GM06990 (cell line): ENCODE measurements around the gene NOL4L.
A peak's percentile ranks its signal among the peaks of the same experiment; 100 is the strongest.
"Not testable (repeated sequence)": the region's sequence is repeated elsewhere in the genome, so short reads cannot be mapped to it uniquely, and the experiment has no call there.

ENCODE experiments used
- DNase-seq: peaks from one replicate; pipeline ENCODE4 v3.0.0-alpha.2; 2011; ENCODE audit not compliant: insufficient read length; ENCODE audit errors: extremely low read depth
- H3K27me3 ChIP-seq: replicated peaks from 2 replicates; pipeline ENCODE4 v1.6.0; 2011; ENCODE audit warnings: low read length; ENCODE audit not compliant: control insufficient read depth, insufficient read depth
- H3K36me3 ChIP-seq: 2 replicates; pipeline ENCODE4 v1.5.1; 2011; ENCODE audit warnings: low read length; ENCODE audit not compliant: control insufficient read depth, insufficient read depth
- H3K4me3 ChIP-seq: replicated peaks from 2 replicates; pipeline ENCODE4 v1.5.1; 2011; ENCODE audit warnings: low read depth, mild to moderate bottlenecking, control low read depth, low read length
- CTCF ChIP-seq: IDR thresholded peaks from 2 replicates; pipeline ENCODE4 v1.5.1; 2011; ENCODE audit warnings: low read length, control low read depth, mild to moderate bottlenecking, inconsistent platforms; ENCODE audit not compliant: insufficient read depth, poor library complexity, severe bottlenecking

Gene NOL4L

GRCh38 chr20:32416206-32416605 is 168.9 kb downstream of the NOL4L start:
- Histone ChIP-seq H3K27me3 (no peaks in the 10 kb centered on the region), H3K4me3 (no peak overlapping the region), H3K36me3 (no peaks in the 10 kb centered on the region; the same call in 1 of the 2 replicates)
- no peak for TF ChIP-seq CTCF
- DNase-seq: no peak

GRCh38 chr20:32415494-32415893 is 169.6 kb downstream of the NOL4L start:
- no peak overlapping the region for H3K4me3 ChIP-seq
- DNase-seq: no peak
- H3K36me3 ChIP-seq: no peaks in the 10 kb centered on the region; the same call in 1 of the 2 replicates
- no peaks in the 10 kb centered on the region for H3K27me3 ChIP-seq
- no peak for TF ChIP-seq CTCF

GRCh38 chr20:32411955-32412706 is 173.0 kb downstream of the NOL4L start:
- no peak for TF ChIP-seq CTCF
- no peaks in the 10 kb centered on the region; the same call in none of the 2 replicates for H3K36me3 ChIP-seq
- DNase-seq: peak; percentile 17
- H3K4me3 ChIP-seq: no peak overlapping the region
- H3K27me3 ChIP-seq: no peaks in the 10 kb centered on the region

- H3K4me3 ChIP-seq, H3K27me3 ChIP-seq, DNase-seq, H3K36me3 ChIP-seq: not testable (repeated sequence)
Observed at GRCh38 chr20:32407131-32407750, 177.9 kb downstream of the NOL4L start.

GRCh38 chr20:32406701-32407100 is 178.4 kb downstream of the NOL4L start:
- no peak for DNase-seq
- no peak for TF ChIP-seq CTCF
- no peak overlapping the region for H3K4me3 ChIP-seq
- H3K27me3 ChIP-seq: no peaks in the 10 kb centered on the region
- H3K36me3 ChIP-seq: peaks cover 3% of the 10 kb centered on the region

GRCh38 chr20:32404017-32404416 is 181.1 kb downstream of the NOL4L start:
- no peak for DNase-seq
- H3K4me3 ChIP-seq: no peak overlapping the region
- H3K36me3 ChIP-seq: peaks cover 3% of the 10 kb centered on the region
- TF ChIP-seq CTCF: no peak
- H3K27me3 ChIP-seq: no peaks in the 10 kb centered on the region
